ENCODE measurements around the gene ABCA4. TPM values are rescaled to one million over a fixed set of nuclear protein-coding genes. Genes with fewer than 3 reads are reported as not detected.

ABCA4 gene
- total RNA-seq, 1 experiment from 2014 or later = 0.22 TPM

GRCh38 chr1:94124538-94124937 lies 3.6 kb upstream of the ABCA4 start:
- CTCF ChIA-PET = no interaction called here
- H3K27ac ChIP-seq (ENCODE audit: low read depth, low read length) = no peak overlapping the region
- H3K4me3 ChIP-seq (replicated peaks in 1 of 2; ENCODE audit: low read depth in 1 of 2, low read length in 2 of 2) = no peak overlapping the region
- BruUV-seq (replicated peaks) = no TSS peak
- H3K27me3 ChIP-seq (ENCODE audit: insufficient read depth, low read length) = no peaks in the 10 kb centered on the region
- RAD21 ChIA-PET (ENCODE audit: low non-redundant PET in 1 of 2, low total read pairs in 2 of 2, uncharacterized antibody in 2 of 2, unreplicated experiment in 2 of 2) = no interaction called here
- H3K9ac ChIP-seq (ENCODE audit: low read length) = no peak overlapping the region
- intact Hi-C loops (cut with micrococcal nuclease) = no loop called here
- TF ChIP-seq POLR2A (IDR thresholded peaks at IDR 0.05; ENCODE audit: borderline replicate concordance, extremely low read depth, insufficient read depth, insufficient read length) (no peak), JUND (IDR thresholded peaks at IDR 0.05) (no peak), CBX3 (IDR thresholded peaks at IDR 0.05; ENCODE audit: low read depth) (no peak), ATF3 (IDR thresholded peaks at IDR 0.05) (no peak), FOSL1 (IDR thresholded peaks at IDR 0.05; ENCODE audit: low read depth) (no peak), MAX (IDR thresholded peaks at IDR 0.05) (no peak), CEBPB (IDR thresholded peaks at IDR 0.05; ENCODE audit: low read depth) (no peak)
- no peaks in the 10 kb centered on the region for H4K20me1 ChIP-seq (ENCODE audit: insufficient read depth)
- no peak overlapping the region for H3K4me2 ChIP-seq (ENCODE audit: low read length)
- no peaks in the 10 kb centered on the region for H3K79me2 ChIP-seq (ENCODE audit: insufficient read depth, low read length)
- no peak for DNase-seq (ENCODE audit: low read depth, low spot score)
- ATAC-seq = no peak
- H2AFZ ChIP-seq (ENCODE audit: low read depth, low read length, poor library complexity, severe bottlenecking) = no peak overlapping the region
- peaks cover 0 to 7% of the 10 kb centered on the region in 2 experiments; a peak in 1 of 4 replicates for H3K4me1 ChIP-seq (ENCODE audit: control insufficient read depth in 1 of 2, insufficient read depth in 2 of 2, low read length in 2 of 2)
- no peaks in the 10 kb centered on the region for H3K36me3 ChIP-seq (ENCODE audit: control insufficient read depth in 1 of 2, insufficient read depth in 2 of 2, low read length in 2 of 2)
- no peaks in the 10 kb centered on the region for H3K9me3 ChIP-seq (ENCODE audit: control insufficient read depth in 1 of 2, insufficient read depth in 1 of 2, low read depth in 1 of 2, low read length in 2 of 2)
- POLR2A ChIA-PET = no interaction called here
- no peaks in the 10 kb centered on the region for H3K9me2 ChIP-seq (ENCODE audit: insufficient read depth)

- Histone ChIP-seq H3K9ac (ENCODE audit: low read length) (no peak overlapping the region), H3K4me3 (replicated peaks in 1 of 2; ENCODE audit: low read depth in 1 of 2, low read length in 2 of 2) (no peak overlapping the region), H3K79me2 (ENCODE audit: insufficient read depth, low read length) (no peaks in the 10 kb centered on the region), H3K9me2 (ENCODE audit: insufficient read depth) (no peaks in the 10 kb centered on the region), H2AFZ (ENCODE audit: low read depth, low read length, poor library complexity, severe bottlenecking) (no peak overlapping the region), H4K20me1 (ENCODE audit: insufficient read depth) (no peaks in the 10 kb centered on the region), H3K27me3 (ENCODE audit: insufficient read depth, low read length) (no peaks in the 10 kb centered on the region), H3K36me3 (ENCODE audit: control insufficient read depth in 1 of 2, insufficient read depth in 2 of 2, low read length in 2 of 2) (no peaks in the 10 kb centered on the region), H3K27ac (ENCODE audit: low read depth, low read length) (no peak overlapping the region), H3K4me1 (ENCODE audit: control insufficient read depth in 1 of 2, insufficient read depth in 2 of 2, low read length in 2 of 2) (peaks cover 0 to 7% of the 10 kb centered on the region in 2 experiments; a peak in 1 of 4 replicates), H3K4me2 (ENCODE audit: low read length) (no peak overlapping the region), H3K9me3 (ENCODE audit: control insufficient read depth in 1 of 2, insufficient read depth in 1 of 2, low read depth in 1 of 2, low read length in 2 of 2) (no peaks in the 10 kb centered on the region)
- ATAC-seq (no peak), DNase-seq (ENCODE audit: low read depth, low spot score) (no peak)
- RAD21 ChIA-PET (ENCODE audit: low non-redundant PET in 1 of 2, low total read pairs in 2 of 2, uncharacterized antibody in 2 of 2, unreplicated experiment in 2 of 2) = no interaction called here
- BruUV-seq (replicated peaks) = no TSS peak
- TF ChIP-seq REST (IDR thresholded peaks at IDR 0.05; ENCODE audit: low read depth) = no peak
- TF ChIP-seq SP1 (IDR thresholded peaks at IDR 0.05; ENCODE audit: low read depth) = no peak
- TF ChIP-seq EGR1 (IDR thresholded peaks at IDR 0.05; ENCODE audit: low read depth) = no peak
- CTCF ChIA-PET = no interaction called here
- intact Hi-C loops (cut with micrococcal nuclease) = no loop called here
- POLR2A ChIA-PET = no interaction called here
Measured at GRCh38 chr1:94122201-94122970, 1.4 kb upstream of the ABCA4 start.
